Activated T-helper 17 cell treated with anti-CD3 and anti-CD28 coated beads, Interleukin-2, amount 50 U/mL, for 72 hours (primary cell): ENCODE measurements around the gene EYA2. TPM values are rescaled to one million over a fixed set of nuclear protein-coding genes. Genes with fewer than 3 reads are reported as not detected.

Experiments
- ATAC-seq: fragments of 150-1000 bp; cut with Tn5 transposase; replicated peaks from 2 replicates; pipeline ENCODE4 v1.10.0; 2021; ENCODE audit warnings: mild to moderate bottlenecking, moderate library complexity
- H3K27ac Mint-ChIP-seq: one replicate; pipeline ENCODE4 v1.8.0; 2022; ENCODE audit warnings: mixed read lengths
- H3K27me3 Mint-ChIP-seq: one replicate; pipeline ENCODE4 v1.8.0; 2022; ENCODE audit warnings: mixed read lengths
- H3K36me3 Mint-ChIP-seq: one replicate; pipeline ENCODE4 v1.8.0; 2022; ENCODE audit warnings: low read depth, mild to moderate bottlenecking, mixed read lengths
- H3K4me1 Mint-ChIP-seq: one replicate; pipeline ENCODE4 v1.8.0; 2022; ENCODE audit warnings: mixed read lengths
- H3K4me3 Mint-ChIP-seq: one replicate; pipeline ENCODE4 v1.8.0; 2022; ENCODE audit warnings: mild to moderate bottlenecking, mixed read lengths
- H3K9me3 Mint-ChIP-seq: one replicate; pipeline ENCODE4 v1.8.0; 2022; ENCODE audit warnings: mixed read lengths
- total RNA-seq, 2 donors: library from RNA; stranded (reverse); gene quantifications; one replicate each; pipeline ENCODE4 v1.2.3, GENCODE V29; 2022

Gene EYA2
- under 1 TPM in 1 of 2 donors, not detected in 1; 0.16 TPM for total RNA-seq

- H3K36me3 Mint-ChIP-seq, result no peaks in the 10 kb centered on the region
- H3K9me3 Mint-ChIP-seq, result no peaks in the 10 kb centered on the region
- H3K4me1 Mint-ChIP-seq, result no peaks in the 10 kb centered on the region
- H3K4me3 Mint-ChIP-seq, result no peak within 1 kb of the TSS
- no peak for ATAC-seq
- H3K27me3 Mint-ChIP-seq, result peaks cover 62% of the 10 kb centered on the region
- H3K27ac Mint-ChIP-seq, result no peak within 1 kb of the TSS
Observed at GRCh38 chr20:46894579-46894958, at the start of gene EYA2. EYA2 (plus strand) TSS chr20:46894843; CDS start chr20:46990011, 95,168 bp downstream.

- Mint-ChIP-seq H3K4me1 (no peaks in the 10 kb centered on the region), H3K27ac (no peak overlapping the region), H3K36me3 (no peaks in the 10 kb centered on the region), H3K9me3 (no peaks in the 10 kb centered on the region), H3K27me3 (peaks cover 6% of the 10 kb centered on the region), H3K4me3 (no peak overlapping the region)
- ATAC-seq, result no peak
Observed at GRCh38 chr20:46844965-46845364, 49.7 kb upstream of the EYA2 start.

- no peaks in the 10 kb centered on the region for H3K4me1 Mint-ChIP-seq
- ATAC-seq, result no peak
- no peak overlapping the region for H3K27ac Mint-ChIP-seq
- no peak overlapping the region for H3K4me3 Mint-ChIP-seq
- H3K27me3 Mint-ChIP-seq, result peaks cover 15% of the 10 kb centered on the region
- H3K9me3 Mint-ChIP-seq, result no peaks in the 10 kb centered on the region
- no peaks in the 10 kb centered on the region for H3K36me3 Mint-ChIP-seq
Observed at GRCh38 chr20:46849269-46849668, 45.4 kb upstream of the EYA2 start.

GRCh38 chr20:46849751-46850150 is 44.9 kb upstream of the EYA2 start:
- H3K27me3 Mint-ChIP-seq, result peaks cover 15% of the 10 kb centered on the region
- H3K4me1 Mint-ChIP-seq, result no peaks in the 10 kb centered on the region
- no peaks in the 10 kb centered on the region for H3K36me3 Mint-ChIP-seq
- no peak overlapping the region for H3K27ac Mint-ChIP-seq
- H3K4me3 Mint-ChIP-seq, result no peak overlapping the region
- no peak for ATAC-seq
- no peaks in the 10 kb centered on the region for H3K9me3 Mint-ChIP-seq

- Mint-ChIP-seq H3K36me3 (no peaks in the 10 kb centered on the region), H3K27me3 (peaks cover 15% of the 10 kb centered on the region), H3K9me3 (no peaks in the 10 kb centered on the region), H3K4me1 (no peaks in the 10 kb centered on the region), H3K27ac (no peak overlapping the region), H3K4me3 (no peak overlapping the region)
- no peak for ATAC-seq
Observed at GRCh38 chr20:46850416-46850815, 44.2 kb upstream of the EYA2 start.

- Mint-ChIP-seq H3K27ac (no peak overlapping the region), H3K27me3 (peaks cover 15% of the 10 kb centered on the region), H3K36me3 (no peaks in the 10 kb centered on the region), H3K4me1 (no peaks in the 10 kb centered on the region), H3K9me3 (no peaks in the 10 kb centered on the region), H3K4me3 (no peak overlapping the region)
- no peak for ATAC-seq
Observed at GRCh38 chr20:46850896-46851295, 43.7 kb upstream of the EYA2 start.

- ATAC-seq, result no peak
- no peak overlapping the region for H3K4me3 Mint-ChIP-seq
- no peaks in the 10 kb centered on the region for H3K4me1 Mint-ChIP-seq
- H3K9me3 Mint-ChIP-seq, result no peaks in the 10 kb centered on the region
- H3K27me3 Mint-ChIP-seq, result peaks cover 15% of the 10 kb centered on the region
- H3K27ac Mint-ChIP-seq, result no peak overlapping the region
- H3K36me3 Mint-ChIP-seq, result no peaks in the 10 kb centered on the region
Observed at GRCh38 chr20:46851746-46852145, 42.9 kb upstream of the EYA2 start.

GRCh38 chr20:46852313-46852712 is 42.3 kb upstream of the EYA2 start:
- Mint-ChIP-seq H3K4me1 (no peaks in the 10 kb centered on the region), H3K9me3 (no peaks in the 10 kb centered on the region), H3K4me3 (no peak overlapping the region), H3K27me3 (peaks cover 15% of the 10 kb centered on the region), H3K27ac (no peak overlapping the region), H3K36me3 (no peaks in the 10 kb centered on the region)
- no peak for ATAC-seq

- Mint-ChIP-seq H3K36me3 (no peaks in the 10 kb centered on the region), H3K27me3 (peaks cover 15% of the 10 kb centered on the region), H3K4me1 (no peaks in the 10 kb centered on the region), H3K27ac (no peak overlapping the region), H3K9me3 (no peaks in the 10 kb centered on the region), H3K4me3 (no peak overlapping the region)
- ATAC-seq, result no peak
Observed at GRCh38 chr20:46853926-46854325, 40.7 kb upstream of the EYA2 start.

- no peak overlapping the region for H3K4me3 Mint-ChIP-seq
- H3K27ac Mint-ChIP-seq, result no peak overlapping the region
- H3K36me3 Mint-ChIP-seq, result no peaks in the 10 kb centered on the region
- H3K4me1 Mint-ChIP-seq, result no peaks in the 10 kb centered on the region
- no peaks in the 10 kb centered on the region for H3K9me3 Mint-ChIP-seq
- H3K27me3 Mint-ChIP-seq, result peaks cover 8% of the 10 kb centered on the region
- no peak for ATAC-seq
Observed at GRCh38 chr20:46857061-46857831, 37.4 kb upstream of the EYA2 start.

GRCh38 chr20:46865824-46866223 is 28.8 kb upstream of the EYA2 start:
- no peak for ATAC-seq
- no peak overlapping the region for H3K27ac Mint-ChIP-seq
- H3K4me1 Mint-ChIP-seq, result no peaks in the 10 kb centered on the region
- H3K9me3 Mint-ChIP-seq, result peaks cover 15% of the 10 kb centered on the region
- no peak overlapping the region for H3K4me3 Mint-ChIP-seq
- H3K36me3 Mint-ChIP-seq, result no peaks in the 10 kb centered on the region
- H3K27me3 Mint-ChIP-seq, result peaks cover 30% of the 10 kb centered on the region

- Mint-ChIP-seq H3K4me1 (no peaks in the 10 kb centered on the region), H3K36me3 (no peaks in the 10 kb centered on the region), H3K9me3 (peaks cover 15% of the 10 kb centered on the region), H3K27ac (no peak overlapping the region), H3K4me3 (no peak overlapping the region), H3K27me3 (peaks cover 26% of the 10 kb centered on the region)
- ATAC-seq, result no peak
Observed at GRCh38 chr20:46870041-46870440, 24.6 kb upstream of the EYA2 start.

GRCh38 chr20:46872328-46873211 is 22.1 kb upstream of the EYA2 start:
- peaks cover 14% of the 10 kb centered on the region for H3K9me3 Mint-ChIP-seq
- no peaks in the 10 kb centered on the region for H3K4me1 Mint-ChIP-seq
- H3K27ac Mint-ChIP-seq, result no peak overlapping the region
- peaks cover 15% of the 10 kb centered on the region for H3K27me3 Mint-ChIP-seq
- no peak for ATAC-seq
- no peak overlapping the region for H3K4me3 Mint-ChIP-seq
- no peaks in the 10 kb centered on the region for H3K36me3 Mint-ChIP-seq

- Mint-ChIP-seq H3K4me1 (no peaks in the 10 kb centered on the region), H3K36me3 (no peaks in the 10 kb centered on the region), H3K27me3 (peaks cover 4% of the 10 kb centered on the region), H3K4me3 (no peak overlapping the region), H3K9me3 (no peaks in the 10 kb centered on the region), H3K27ac (no peak overlapping the region)
- ATAC-seq, result no peak
Observed at GRCh38 chr20:46875059-46875458, 19.6 kb upstream of the EYA2 start.

- H3K36me3 Mint-ChIP-seq, result no peaks in the 10 kb centered on the region
- H3K27me3 Mint-ChIP-seq, result peaks cover 24% of the 10 kb centered on the region
- no peak overlapping the region for H3K27ac Mint-ChIP-seq
- no peaks in the 10 kb centered on the region for H3K4me1 Mint-ChIP-seq
- H3K9me3 Mint-ChIP-seq, result no peaks in the 10 kb centered on the region
- ATAC-seq, result no peak
- H3K4me3 Mint-ChIP-seq, result no peak overlapping the region
Observed at GRCh38 chr20:46879386-46879785, 15.3 kb upstream of the EYA2 start.
